DMS53 (cell line): ENCODE data around the gene KCNK1.
A peak's percentile ranks its signal among the peaks of the same experiment; 100 is the strongest.

Source experiments
- DNase-seq: peaks from one replicate; lab custom pipeline; 2025; lab: John Stamatoyannopoulos, UW

Gene KCNK1

DNA sequence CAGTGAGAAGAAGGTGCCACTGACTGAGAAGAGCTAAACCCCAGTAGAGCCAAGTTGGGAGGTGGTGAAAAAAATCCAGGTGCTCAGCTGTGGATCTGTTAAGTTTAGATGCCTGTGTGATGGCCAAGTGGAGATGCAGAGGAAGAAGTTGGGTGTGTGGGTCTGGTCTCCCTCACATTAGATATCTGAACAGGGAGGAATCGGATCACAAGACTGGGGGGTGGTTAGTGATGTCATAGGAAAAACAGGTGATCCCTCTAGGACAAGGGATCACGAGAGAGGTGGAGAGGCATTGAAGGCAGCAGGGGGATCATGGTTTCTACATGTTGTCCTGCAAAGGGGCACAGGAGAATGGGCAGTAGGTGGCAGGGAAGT is 22.6 kb downstream of the KCNK1 start:
- DNase-seq, result no peak

DNA sequence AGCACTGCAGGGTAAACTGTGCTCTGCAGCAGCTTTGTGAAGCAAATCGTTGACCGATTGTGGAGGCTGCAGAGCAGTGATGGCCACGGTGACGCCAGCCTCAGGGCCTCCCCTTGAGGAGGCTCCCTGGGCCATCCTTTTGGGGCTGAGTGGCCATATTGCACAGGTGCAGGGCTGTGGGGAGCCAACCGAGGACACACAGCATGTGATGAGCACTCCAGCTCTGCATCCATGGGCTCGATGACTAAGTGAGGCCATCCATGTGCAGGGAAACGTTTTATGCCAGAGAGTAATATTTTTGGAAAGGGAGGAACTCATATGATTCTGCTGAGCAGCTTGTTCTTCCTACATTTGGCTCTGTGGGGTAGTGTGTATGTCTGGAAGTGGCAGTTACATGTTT is 24.6 kb downstream of the KCNK1 start:
- no peak for DNase-seq

DNA sequence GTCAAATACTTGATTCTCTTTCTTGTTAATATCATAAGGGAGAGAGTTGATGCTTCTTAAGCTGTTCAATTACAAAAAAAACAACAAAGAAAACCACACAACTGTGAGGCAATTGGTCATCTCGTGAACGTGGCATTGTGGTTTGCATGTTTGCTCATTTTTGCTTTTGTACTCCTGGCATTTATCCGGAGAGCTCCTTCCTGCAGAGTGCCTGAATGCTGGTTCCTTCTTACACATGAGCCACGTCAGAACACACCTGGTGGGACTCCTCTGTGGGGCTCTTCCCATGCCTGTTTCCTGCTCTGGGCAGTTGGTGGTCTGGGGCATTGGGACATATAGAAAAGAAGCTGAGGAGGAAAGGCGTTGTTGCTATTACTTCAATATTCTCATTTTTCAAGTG is 25.7 kb downstream of the KCNK1 start:
- DNase-seq, result no peak

DNA sequence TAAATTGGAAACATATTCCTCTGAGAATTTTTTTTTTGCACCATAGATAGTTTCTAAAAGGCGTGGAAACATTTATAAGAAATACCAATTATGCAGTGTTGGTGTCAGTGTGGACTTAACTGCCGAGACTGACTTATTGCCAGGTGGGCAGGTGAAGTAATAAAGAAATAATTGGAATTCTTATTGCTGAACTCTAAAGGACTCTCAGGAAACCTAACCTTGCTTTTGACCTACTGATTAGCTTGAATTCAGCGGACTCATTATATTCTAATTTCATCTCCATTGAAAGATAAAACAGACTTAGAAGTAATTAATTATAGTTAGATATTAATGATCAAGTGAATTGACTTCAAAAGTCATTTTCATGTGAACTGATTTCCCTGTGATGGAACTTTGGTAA is 26.3 kb downstream of the KCNK1 start:
- no peak for DNase-seq

DNA sequence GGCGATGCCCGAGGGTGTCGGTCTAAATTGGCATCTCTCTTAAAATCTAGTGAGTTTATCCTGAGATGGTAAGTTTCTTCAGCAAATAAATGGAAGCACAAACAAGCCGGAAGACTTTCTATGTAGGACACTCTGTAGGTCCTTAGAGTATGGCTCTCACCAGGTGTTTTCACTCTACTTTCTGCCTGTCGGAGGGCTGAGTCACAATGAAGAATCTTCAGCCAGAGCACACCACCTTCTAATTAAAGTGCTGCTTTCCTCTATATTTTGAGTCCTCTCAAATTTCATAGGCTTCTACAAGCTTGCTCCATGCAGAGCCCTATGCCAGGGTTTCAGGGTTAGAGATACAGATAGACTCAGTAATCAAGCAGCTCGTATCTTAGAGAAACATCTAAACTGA is 27.1 kb downstream of the KCNK1 start:
- DNase-seq, result no peak

DNA sequence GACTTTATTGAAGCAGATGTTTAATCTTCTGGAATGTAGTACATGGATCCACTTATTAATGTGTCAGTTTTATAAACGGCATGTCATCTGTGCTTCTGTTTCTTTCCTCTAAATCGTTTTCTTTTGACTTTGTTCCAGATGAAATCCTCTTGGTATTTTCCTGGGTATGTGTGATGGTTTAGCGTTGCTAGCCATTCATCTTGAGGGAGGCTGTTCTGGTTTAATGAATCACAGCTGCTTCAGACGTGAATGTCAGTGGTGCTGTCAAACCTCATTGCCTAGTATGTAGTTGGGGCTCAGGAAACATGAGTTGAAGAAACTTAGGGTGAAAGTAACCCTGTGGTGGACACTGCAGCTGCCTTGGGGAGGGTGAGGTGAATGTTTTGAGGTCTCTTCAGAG is 33.2 kb downstream of the KCNK1 start:
- no peak for DNase-seq

DNA sequence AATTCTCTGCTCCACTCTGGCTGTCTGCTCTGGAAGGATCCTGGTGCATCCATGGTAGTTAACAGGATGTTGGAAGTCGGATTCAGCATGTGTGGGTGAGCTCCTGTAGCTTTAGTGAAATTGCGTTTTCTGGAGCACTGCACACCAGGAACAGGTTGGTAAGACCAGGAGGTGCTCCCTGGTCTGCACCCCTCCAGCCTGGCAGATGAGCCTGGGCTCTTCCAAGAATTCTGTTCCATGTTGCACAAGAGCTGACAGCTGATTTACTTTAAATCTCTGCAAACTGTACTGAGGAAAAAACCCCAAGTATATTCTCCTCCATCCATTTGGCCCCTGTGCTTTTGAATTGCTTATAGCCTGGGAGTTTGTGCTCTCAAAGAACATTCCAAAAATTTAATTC is 33.7 kb downstream of the KCNK1 start:
- no peak for DNase-seq

DNA sequence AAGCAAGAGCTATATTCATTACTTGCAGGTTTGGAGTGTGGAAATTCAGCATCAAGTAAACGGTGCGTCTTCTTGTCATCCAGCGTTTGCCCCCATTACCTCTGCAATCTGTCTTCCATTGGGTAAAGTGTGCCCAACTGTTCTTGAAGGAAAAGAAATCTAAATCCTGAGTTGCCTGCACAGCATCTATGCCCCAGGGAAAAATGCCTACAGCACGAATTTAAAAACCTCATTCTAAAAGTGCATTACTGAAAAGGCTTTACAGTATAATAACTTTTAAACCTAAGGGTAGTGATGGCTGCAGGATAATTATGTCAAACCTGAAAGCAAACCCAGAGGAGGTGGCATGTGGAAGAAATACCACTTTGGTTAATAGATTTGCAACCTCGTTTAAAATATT is 37.2 kb downstream of the KCNK1 start:
- DNase-seq, result no peak

DNA sequence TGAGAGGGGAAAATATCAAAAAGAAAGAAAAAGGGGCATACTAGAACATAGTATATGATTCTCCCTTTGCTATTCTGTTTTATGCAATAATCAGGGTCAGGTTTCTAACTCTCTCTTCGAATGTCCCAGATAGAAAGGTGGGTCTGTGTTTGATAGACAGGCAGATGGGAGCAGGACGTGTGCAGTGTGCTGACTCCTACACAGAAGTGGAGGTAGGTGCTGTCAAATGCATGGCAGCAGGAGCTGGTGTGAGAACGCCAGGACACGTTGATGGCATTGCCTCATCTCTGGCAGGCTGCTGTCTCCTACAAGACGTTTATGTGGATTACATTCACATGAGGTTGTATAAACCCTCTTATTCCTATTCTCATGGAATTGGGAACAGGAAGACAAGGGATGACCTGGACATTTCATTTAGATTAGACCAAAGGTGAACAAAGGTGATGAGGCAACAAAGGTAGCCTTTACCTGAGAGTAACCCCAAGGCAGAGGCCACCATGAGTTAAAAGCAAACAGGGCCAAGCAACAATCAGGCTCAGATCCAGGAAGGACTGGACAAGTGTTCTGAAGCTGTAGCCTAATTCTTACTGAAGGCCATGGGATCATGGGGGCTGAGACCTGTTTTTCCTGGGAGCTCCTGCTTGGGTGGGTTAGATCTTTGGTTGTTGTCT is 37.8 kb downstream of the KCNK1 start:
- no peak for DNase-seq

DNA sequence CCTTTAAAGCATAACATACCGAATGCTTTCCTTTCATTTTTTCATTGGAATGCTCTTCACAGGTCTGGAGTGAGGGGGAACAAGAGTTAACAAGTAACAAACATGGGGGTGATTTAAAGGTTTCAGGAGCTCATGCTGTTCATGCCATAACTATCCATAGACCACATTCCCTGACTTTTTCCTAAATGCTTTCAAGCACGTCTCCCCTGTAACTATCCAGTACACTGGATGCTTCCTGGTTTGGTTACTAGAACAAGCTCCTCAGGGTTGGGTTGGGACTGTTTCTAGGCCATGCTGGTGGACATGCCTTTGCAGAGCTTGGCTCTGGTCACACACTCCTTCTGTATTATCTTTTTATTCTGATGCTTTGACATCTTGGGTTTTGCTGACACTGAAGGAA is 38.6 kb downstream of the KCNK1 start:
- DNase-seq, result no peak

DNA sequence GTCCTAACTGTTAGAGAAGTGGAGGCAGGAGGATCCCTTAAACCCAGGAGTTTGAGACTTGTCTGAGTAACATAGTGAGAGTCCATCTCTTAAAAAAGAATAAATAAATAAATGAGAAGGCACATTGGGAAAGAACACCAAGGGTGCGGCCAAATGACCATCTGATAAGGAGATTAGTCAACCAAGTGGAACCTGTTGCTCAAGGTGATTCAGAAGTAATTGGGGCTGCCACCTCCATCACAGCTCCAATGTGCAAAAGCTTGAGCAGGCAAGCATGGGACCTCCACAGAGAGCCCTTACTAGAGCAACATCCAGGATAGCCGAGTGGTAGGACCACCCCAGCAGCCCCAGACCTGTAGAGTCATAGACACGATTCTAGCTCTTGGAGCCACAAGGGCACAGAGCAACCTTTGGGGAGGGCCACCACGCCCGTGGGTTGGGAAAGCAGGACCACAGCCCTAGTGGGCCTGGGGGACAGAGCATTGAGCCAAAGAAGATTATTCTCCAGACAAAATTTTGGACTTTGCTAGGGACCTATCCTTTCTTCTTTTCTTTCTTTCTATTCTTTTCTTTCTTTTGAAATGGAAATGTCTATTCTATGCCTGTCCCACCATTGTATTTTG is 40.9 kb downstream of the KCNK1 start:
- no peak for DNase-seq

DNA sequence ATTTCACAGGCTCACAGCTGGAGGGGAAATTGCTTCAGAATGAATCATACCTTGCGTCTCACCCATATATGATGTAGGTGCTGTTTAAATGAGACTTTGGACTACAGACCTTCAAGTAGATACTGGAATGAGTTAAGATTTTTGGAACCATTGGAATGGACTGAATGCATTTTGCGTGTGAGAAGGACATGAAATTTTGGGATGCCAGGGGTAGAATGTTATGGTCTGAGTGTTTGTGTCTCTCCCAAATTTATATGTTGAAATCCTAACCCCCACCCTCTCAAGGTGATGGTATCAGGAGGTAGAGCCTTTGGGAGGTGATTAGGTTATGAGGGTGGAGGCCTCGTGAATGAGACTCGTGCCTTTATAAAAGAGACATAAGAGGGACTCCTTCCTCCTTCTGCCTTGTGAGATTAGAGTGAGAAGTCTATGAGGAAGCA is 41.4 kb downstream of the KCNK1 start:
- DNase-seq, result no peak

DNA sequence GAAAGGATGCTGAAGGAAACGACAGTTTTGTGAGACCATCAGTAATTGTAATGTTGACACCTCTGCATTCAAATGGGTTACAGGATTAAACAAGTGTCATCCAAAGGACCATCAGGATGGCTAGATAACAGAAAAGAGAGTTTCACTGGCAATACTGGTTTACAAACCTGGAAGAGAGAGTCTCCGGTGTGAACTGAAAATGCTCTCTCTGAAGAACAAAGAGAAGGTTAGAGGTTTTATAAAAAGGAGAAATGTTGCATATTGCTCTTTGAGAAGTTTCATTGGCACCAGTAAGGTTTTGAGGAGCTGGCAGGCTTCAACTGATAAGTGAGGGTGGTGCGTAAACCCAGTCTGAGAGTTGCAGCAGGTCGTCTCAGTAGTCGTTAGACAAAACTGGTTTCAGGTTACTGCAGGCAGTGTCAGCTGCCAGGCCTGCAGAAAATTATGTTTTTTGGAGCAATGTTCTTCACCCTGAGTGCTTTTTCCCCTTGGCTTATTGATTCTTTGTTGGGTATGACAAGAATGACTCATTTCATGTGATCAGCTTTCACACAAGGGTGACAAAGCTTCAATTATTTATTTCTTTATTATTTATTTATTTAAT is 42.2 kb downstream of the KCNK1 start:
- DNase-seq, result no peak

DNA sequence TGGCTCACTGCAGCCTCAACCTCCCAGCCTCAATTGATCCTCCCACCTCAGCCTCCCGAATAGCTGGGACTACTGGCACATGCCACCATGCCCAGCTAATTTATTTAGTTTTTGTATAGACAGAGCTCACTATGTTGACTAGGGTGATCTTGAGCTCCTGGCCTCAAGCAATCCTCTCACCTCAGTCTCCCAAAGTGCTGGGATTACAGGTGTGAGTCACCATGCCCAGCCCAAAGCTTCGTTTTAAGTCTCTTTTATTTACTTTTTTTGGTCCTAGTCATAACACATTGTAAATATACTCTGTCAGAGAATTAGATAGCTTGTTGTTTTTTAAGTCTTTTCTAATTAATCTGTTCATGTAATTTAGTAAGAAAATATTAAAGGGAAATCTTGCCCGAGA is 42.8 kb downstream of the KCNK1 start:
- DNase-seq, result no peak

DNA sequence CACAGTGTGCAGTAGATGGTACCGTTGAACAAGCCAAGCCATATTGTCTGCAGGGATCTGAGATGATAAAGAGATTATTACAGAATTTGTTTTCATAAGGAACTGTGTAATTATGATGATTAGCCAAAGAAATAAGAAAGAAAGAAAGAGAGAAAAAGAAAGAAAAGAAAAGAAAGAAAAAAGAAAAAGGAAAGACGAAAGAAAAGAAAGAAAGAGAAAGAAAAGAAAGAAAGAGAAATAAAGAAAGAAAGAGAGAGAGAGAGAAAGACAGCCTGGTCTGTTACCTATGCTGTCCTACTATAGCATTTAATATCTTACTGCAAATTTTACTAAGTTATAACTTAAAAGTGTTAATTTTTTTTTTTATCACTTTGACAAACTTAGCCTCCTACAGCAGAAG is 43.6 kb downstream of the KCNK1 start:
- DNase-seq, result no peak

DNA sequence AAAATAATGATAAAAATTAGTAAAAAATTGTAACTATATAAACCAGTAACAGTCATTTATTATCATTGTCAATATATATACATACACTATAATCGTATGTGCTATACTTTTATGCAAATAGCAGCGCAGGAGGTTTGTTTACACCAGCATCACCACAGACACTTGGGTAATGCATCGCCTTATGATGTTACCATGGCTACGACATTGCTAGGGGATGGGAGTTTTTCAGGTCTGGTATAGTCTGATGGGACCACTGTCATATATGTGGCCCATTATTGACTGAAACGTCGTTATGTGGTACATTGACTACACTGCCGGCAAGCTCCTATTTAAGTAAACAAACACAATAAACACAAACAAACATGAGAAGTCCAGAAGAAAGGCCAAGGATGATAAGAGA is 45.6 kb downstream of the KCNK1 start:
- peak; percentile 12 for DNase-seq

DNA sequence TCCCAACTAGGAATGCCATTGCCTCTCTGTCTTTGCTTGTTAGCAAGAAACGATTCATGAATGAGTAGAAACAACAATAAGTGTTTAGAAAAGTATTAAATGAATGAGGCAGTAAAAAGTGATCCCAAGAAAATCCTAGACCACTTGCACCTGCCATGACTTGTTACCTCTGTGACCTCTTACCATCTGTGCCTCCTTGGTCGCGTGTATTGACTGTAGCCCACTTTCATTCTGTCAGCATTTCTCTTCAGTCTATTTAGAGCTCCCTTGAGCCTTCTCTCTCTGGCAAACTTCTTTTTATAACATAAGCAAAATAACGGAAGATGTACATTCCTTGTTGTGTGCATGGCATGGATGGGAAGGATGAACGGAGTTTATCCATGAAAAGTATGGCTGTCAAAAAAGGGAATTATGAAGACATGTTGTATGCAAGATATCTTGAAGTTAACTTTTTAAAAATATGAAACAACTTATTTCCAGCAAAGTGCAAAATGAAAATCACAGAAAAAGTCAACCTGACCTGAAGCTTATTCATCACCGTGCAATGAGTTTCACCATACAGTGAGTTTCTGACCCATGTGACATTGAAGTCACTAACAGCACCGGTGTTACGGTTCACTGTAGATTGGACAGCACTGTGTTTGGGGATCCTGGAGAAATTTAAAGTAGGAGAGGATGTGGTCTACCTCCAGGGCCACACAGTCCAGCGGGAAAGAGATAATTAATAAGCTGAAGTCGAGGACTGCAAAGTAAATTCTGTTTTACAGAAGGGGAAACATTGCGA is 47.7 kb downstream of the KCNK1 start:
- DNase-seq, result no peak

DNA sequence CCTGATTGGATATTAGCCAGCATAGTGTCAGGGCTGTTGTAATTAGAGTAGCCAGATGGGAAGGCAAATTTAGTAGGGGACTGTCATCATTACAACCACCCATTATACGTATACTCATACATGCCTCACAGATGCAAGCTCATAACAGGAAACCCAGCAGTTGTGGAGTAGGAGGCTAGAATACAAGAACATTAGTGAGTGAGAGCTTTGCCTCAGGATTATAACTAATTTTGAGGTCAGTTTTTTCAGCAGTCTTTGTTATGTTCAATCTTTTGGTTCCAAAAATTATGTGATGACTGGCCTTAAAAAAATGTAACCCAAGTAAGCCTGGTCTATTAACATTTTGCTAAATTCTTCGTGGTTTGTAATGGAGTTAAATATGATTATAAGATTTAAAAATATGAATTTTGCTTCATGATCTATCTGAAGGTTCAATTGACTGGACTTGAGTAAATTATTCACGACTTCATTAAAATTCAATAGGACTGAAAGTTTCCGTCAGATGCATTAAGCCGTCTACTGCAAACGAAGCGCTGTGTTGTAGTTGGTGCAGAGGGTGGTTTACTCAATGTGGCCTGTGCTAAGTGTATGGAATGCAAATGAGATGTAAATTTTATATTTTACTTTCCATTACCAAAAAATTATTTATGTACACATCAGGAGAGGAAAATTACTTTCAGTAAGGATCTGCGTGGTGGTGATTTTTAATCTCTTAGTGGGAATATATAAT is 48.8 kb downstream of the KCNK1 start:
- no peak for DNase-seq

DNA sequence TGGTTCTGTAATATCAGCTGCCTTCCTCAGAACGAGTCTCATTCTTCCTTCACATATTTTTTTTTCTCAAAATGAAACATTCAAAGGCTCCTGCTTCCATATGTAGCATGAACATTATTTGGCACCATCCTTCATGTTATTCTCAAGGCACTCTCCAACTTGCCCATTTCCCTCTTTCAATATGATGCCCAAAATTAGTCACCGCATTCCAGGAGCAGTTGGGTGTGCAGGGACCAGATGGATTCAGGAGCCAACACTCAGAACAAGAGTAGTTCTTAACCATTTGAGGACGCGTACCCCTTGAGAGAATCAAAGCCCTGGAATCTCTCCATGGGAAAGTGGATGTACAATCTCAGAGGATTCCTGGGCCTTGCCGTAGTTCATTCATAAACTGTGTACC is 50.3 kb downstream of the KCNK1 start:
- DNase-seq, result no peak

DNA sequence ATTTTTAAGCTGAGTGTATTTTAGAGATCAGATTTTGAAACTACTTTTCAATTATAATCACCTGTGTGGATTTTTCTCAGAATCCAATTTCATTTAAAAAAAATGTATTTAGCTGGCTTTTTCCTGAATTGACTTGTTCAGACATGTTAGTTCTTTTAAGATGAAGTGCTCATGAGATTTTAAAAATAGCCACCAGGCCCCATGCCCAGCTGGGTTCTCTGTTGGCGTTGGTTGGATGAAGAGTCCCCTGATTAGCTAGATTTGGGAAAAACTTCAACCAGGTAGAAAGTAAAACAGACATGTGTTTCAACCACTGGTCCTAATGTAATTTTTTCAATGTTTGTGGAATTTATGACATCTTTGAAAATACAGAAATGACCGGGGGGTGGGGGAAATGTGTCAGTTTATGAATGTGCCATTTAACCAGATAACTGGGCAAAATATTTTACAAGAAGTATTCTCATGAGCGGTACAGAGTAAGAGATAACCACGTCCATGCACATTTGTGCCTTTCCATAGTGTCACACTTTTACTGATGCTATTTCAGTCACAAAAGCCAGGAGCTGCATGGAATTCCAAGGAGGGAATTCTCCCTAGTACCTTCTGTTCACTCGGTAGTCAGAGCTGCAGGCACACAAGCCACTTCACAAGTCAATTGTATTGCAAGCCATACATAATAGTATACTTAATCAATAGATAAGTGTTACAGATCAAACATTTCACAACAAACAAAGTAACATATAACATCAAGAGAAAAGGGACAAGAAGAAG is 51.1 kb downstream of the KCNK1 start:
- DNase-seq, result no peak

DNA sequence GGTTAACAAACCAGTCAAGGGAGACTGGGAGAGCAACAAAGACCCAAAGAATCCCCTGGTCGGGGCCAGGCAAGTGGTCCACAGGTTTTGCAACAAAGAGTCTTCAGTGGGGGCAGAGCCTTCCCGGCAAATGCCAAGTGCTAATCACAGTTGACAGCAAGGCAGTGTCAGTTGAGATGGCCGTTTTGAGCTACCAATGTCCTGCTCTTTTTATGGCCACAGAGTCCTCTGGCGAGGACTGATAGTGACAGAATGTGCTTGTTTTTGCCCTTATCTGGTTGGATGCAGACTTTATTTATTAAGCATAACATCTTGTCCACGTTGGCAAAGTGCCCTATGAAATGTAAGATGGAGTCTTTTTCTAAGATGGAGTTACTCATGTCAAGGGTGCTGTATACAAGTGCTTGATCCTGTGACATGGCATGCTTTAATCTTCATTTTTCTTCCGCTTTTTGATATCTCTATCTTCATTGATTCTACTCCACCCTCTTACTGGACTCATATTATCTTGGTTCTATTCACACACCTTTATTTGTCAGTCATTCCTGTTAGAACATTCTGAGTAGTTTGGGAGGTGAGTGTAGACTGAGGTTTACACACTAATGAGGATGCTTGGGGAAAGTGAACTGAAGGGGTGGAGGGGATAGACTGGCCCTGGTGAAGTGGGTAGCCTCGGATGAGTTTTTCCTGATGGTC is 51.8 kb downstream of the KCNK1 start:
- DNase-seq, result no peak
